ENCODE data around the gene VAPB. TPM values are rescaled to one million over a fixed set of nuclear protein-coding genes. Genes with fewer than 3 reads are reported as not detected.
"Not testable (repeated sequence)": the region's sequence is repeated elsewhere in the genome, so short reads cannot be mapped to it uniquely, and the experiment has no call there.

The VAPB gene
- polyA plus RNA-seq, 1 donor from 2014 or later, result 32.9 TPM

DNA sequence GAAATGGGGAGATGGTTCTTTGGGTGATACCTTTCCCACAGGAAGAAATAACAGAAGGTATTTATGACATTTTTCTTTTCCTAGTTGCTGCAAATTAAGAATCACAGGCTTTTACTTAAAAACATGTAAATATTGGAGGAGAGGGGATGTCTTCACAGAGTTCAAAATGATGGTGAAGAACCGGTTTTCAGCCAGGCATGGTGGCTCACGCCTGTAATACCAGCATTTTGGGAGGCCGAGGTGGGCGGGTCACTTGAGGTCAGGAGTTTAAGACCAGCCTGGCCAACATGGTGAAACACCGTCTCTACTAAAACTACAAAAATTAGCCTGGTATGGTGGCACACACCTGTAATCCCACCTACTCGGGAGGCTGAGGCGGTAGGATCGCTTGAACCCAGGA lies 15.7 kb upstream of the VAPB start:
- H3K4me3 Mint-ChIP-seq, H3K36me3 Mint-ChIP-seq, H3K9me3 Mint-ChIP-seq, H3K27ac Mint-ChIP-seq, H3K27me3 Mint-ChIP-seq, H3K4me1 Mint-ChIP-seq: not testable (repeated sequence)

GRCh38 chr20:58374027-58374850 lies 14.8 kb upstream of the VAPB start:
- Mint-ChIP-seq H3K27ac (no peak overlapping the region), H3K4me3 (no peak overlapping the region), H3K4me1 (no peaks in the 10 kb centered on the region), H3K36me3 (peaks cover 4% of the 10 kb centered on the region), H3K9me3 (no peaks in the 10 kb centered on the region), H3K27me3 (peaks cover 4% of the 10 kb centered on the region)

- peak overlapping the region in 1 of 3 donors; percentile 53 for H3K27ac Mint-ChIP-seq
- peaks cover 4% of the 10 kb centered on the region for H3K36me3 Mint-ChIP-seq
- no peaks in the 10 kb centered on the region for H3K4me1 Mint-ChIP-seq
- H3K9me3 Mint-ChIP-seq, result no peaks in the 10 kb centered on the region
- no peak overlapping the region for H3K4me3 Mint-ChIP-seq
- H3K27me3 Mint-ChIP-seq, result peaks cover 4% of the 10 kb centered on the region
These were observed 13.9 kb upstream of the VAPB start for GRCh38 chr20:58374906-58375758.

DNA sequence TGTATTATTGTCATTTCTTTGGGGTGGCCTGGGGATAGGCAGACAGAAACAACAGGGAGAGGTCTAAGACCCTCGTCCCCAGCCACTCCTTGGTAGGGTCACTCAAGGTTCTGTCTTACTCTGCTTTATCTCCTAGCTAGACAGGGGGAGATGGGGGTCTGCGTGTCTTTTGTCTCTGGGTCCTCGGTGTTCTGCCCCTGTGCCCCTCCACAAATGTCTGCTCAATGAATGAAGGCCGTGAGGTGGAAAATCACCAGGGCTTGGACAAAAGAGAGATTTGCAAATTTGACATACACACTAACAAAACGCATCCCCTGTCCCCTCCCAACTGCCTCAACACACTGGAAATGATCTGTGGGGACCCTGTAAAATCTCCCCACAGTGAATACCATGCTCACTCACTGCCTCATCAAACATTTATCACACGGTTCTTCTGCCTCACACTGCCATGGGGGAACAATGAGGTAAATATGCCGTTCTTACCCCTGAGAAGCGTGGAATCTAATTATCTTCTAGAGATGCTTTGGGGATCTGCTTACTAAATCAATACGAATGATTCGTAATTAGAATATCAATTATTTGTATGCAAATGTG lies 13.2 kb upstream of the VAPB start:
- peak overlapping the region in 1 of 3 donors; percentile 53 for H3K27ac Mint-ChIP-seq
- no peaks in the 10 kb centered on the region for H3K4me1 Mint-ChIP-seq
- H3K9me3 Mint-ChIP-seq, result peaks cover 0 to 1% (median 0%) of the 10 kb centered on the region in 3 donors
- H3K4me3 Mint-ChIP-seq, result no peak overlapping the region
- H3K27me3 Mint-ChIP-seq, result peaks cover 9% of the 10 kb centered on the region
- peaks cover 4% of the 10 kb centered on the region for H3K36me3 Mint-ChIP-seq

DNA sequence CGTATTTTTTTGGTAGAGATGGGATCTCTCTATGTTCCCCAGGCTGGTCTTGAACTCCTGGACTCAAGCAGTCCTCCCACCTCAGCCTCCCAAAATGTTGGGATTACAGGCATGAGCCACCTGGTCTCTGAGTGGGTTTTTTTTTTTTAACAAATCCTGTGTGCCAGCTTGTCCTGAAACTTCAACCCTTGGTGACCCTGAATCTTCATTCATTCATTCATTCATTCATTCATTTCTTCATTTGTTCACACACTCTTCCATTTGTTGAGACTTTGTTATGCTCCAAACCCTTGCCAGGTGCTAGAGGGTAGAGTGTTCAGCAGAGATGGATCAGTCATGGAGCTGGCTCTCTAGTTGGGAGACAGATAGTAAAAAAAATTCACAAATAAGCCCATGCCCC lies 12.0 kb upstream of the VAPB start:
- Mint-ChIP-seq H3K4me1 (no peaks in the 10 kb centered on the region), H3K36me3 (peaks cover 4% of the 10 kb centered on the region), H3K27ac (no peak overlapping the region), H3K27me3 (peaks cover 10% of the 10 kb centered on the region), H3K9me3 (peaks cover 0 to 11% (median 6%) of the 10 kb centered on the region in 3 donors), H3K4me3 (no peak overlapping the region)

DNA sequence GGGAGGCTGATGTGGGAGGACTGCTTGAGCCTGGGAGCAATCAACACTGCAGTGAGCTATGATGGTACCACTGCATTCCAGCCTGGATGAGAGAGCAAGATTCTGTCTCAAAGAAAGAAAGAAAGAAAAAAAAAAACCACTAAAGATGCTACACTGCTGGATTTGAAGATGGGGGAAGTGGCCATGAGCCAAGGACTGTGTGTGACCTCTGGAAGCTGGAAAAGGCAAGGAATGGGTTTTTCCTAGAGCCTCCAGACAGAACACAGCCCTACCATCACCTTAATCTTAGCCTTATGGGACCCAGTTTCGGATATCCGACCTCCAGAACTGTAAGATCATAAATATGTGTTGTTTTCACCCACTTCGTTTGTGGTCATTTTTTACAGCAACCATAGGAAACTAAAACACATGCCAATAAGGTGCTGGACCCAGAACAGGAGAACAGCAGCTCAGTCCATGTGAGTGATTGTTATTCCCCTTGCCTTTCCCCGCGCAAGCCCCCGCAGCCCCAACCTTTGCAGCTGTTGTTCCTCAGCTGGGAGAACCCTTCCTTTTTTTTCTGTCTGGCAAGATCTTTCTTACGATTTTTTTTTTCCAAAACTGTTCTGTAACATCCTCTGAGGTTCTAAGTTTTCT lies 11.1 kb upstream of the VAPB start:
- Mint-ChIP-seq H3K4me1 (no peaks in the 10 kb centered on the region), H3K4me3 (no peak overlapping the region), H3K27me3 (peaks cover 16% of the 10 kb centered on the region), H3K36me3 (peaks cover 4% of the 10 kb centered on the region), H3K27ac (no peak overlapping the region), H3K9me3 (peaks cover 0 to 13% (median 9%) of the 10 kb centered on the region in 3 donors)

DNA sequence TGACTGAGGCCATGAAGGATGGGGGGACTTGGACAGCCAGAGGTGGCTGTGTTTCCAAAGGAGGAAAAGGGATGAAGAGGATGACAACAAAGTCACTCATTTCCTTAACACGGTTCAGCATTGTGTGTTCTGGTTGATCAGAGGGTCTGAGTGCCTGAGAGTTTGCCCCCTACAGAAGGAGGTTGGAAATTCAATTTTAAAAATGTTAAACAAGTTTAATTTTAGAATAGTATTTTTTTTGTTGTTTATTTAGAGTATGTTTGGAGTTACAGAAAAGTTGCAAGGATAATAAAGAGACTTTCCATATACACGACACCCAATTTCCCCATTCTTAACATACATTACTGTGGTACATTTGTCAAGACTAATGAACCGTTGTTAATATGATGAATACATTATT lies 10.3 kb upstream of the VAPB start:
- Mint-ChIP-seq H3K27ac (no peak overlapping the region), H3K4me3 (peak overlapping the region in 1 of 4 donors; percentile 46), H3K36me3 (peaks cover 6% of the 10 kb centered on the region), H3K27me3 (peaks cover 16% of the 10 kb centered on the region), H3K4me1 (no peaks in the 10 kb centered on the region), H3K9me3 (peaks cover 0 to 13% (median 9%) of the 10 kb centered on the region in 3 donors)

- Mint-ChIP-seq H3K4me3 (no peak overlapping the region), H3K36me3 (peaks cover 2% of the 10 kb centered on the region), H3K27ac (no peak overlapping the region), H3K9me3 (peaks cover 0 to 13% (median 9%) of the 10 kb centered on the region in 3 donors), H3K27me3 (peaks cover 19% of the 10 kb centered on the region), H3K4me1 (no peaks in the 10 kb centered on the region)
These were observed 7.4 kb upstream of the VAPB start for GRCh38 chr20:58381627-58382026.

GRCh38 chr20:58382096-58382495 lies 6.9 kb upstream of the VAPB start:
- H3K4me3 Mint-ChIP-seq, result no peak overlapping the region
- H3K4me1 Mint-ChIP-seq, result no peaks in the 10 kb centered on the region
- H3K27me3 Mint-ChIP-seq, result peaks cover 19% of the 10 kb centered on the region
- H3K9me3 Mint-ChIP-seq, result peaks cover 0 to 13% (median 9%) of the 10 kb centered on the region in 3 donors
- peaks cover 2% of the 10 kb centered on the region for H3K36me3 Mint-ChIP-seq
- no peak overlapping the region for H3K27ac Mint-ChIP-seq

DNA sequence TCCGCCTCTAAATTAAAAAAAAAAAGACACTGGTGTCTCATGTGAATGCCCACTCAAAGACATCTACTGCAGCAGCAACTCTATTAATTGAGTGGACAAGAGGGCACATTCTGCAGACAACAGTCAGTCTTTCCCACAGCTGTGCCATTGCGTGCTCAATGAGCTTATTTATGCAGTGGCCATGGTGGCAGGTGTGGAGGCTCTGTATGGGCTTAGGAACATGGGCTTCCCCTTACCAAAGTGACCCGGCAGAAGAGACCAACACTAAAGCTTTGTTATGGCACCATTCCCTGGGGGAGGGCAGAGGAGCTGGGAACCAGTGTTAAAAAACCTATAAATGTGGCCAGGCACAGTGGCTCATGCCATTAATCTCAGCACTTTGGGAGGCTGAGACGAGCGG lies 4.2 kb upstream of the VAPB start:
- Mint-ChIP-seq H3K4me3 (no peak overlapping the region), H3K36me3 (peaks cover 2% of the 10 kb centered on the region), H3K9me3 (peaks cover 0 to 13% (median 9%) of the 10 kb centered on the region in 3 donors), H3K4me1 (peaks cover 2 to 6% (median 3%) of the 10 kb centered on the region in 3 donors), H3K27me3 (peaks cover 15% of the 10 kb centered on the region), H3K27ac (no peak overlapping the region)

DNA sequence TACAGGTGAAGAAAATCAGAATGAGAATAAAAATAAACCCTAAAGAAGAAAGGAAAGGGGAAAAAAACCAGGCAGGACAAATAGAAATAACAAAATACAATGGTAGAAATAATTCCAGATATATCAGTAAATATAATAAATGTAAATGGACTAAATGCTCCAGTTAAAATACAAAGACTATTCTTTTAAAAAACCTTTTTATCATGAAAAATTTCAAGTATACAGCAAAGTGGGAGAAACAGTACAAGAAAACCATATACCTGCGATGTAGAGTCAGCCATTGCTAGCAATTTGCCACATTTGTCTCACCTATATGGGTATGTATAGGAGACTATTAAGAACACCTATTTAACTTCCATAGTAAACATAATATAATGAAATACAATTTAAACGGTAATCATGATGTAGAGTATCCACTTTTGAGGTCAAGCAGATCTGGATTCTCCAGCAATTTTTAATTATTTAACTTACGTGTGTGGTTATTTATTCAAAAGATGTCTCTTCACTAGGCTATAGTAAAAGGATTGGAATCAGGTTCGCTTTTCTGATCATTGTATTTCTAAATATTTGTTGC lies 914 bp upstream of the VAPB start:
- Mint-ChIP-seq H3K4me1 (peaks cover 23 to 30% (median 29%) of the 10 kb centered on the region in 3 donors), H3K27me3 (peaks cover 3% of the 10 kb centered on the region), H3K4me3 (peak overlapping the region in 3 of 4 donors; percentile 27 to 92 (median 80)), H3K27ac (peak overlapping the region in 2 of 3 donors; percentile 71 to 94), H3K36me3 (peaks cover 3% of the 10 kb centered on the region), H3K9me3 (no peaks in the 10 kb centered on the region)

- Mint-ChIP-seq H3K27me3 (peaks cover 3% of the 10 kb centered on the region), H3K4me1 (peaks cover 32 to 38% (median 35%) of the 10 kb centered on the region in 3 donors), H3K36me3 (peaks cover 4% of the 10 kb centered on the region), H3K9me3 (no peaks in the 10 kb centered on the region), H3K27ac (peak overlapping the region; percentile 71 to 94 (median 92)), H3K4me3 (peak overlapping the region; percentile 80 to 97 (median 93))
These were observed 417 bp downstream of the VAPB start for GRCh38 chr20:58389324-58389967.

GRCh38 chr20:58389968-58390658 lies 1.1 kb downstream of the VAPB start:
- H3K27me3 Mint-ChIP-seq, result no peaks in the 10 kb centered on the region
- peaks cover 35 to 42% (median 37%) of the 10 kb centered on the region in 3 donors for H3K4me1 Mint-ChIP-seq
- peak overlapping the region; percentile 71 to 94 (median 91) for H3K27ac Mint-ChIP-seq
- H3K36me3 Mint-ChIP-seq, result peaks cover 4% of the 10 kb centered on the region
- H3K4me3 Mint-ChIP-seq, result peak overlapping the region; percentile 80 to 97 (median 93)
- no peaks in the 10 kb centered on the region for H3K9me3 Mint-ChIP-seq

Data from IgD-negative memory B cell (primary cell).